Fibroblast of villous mesenchyme (primary cell): ENCODE results near the gene LRRK2. TPM values are rescaled to one million over a fixed set of nuclear protein-coding genes. Genes with fewer than 3 reads are reported as not detected.

ENCODE experiments used
- DNase-seq: peaks from one replicate; pipeline ENCODE4 v3.0.0-alpha.2; 2010; ENCODE audit warnings: low read depth
- H3K4me3 ChIP-seq: 2 replicates; pipeline ENCODE4 v1.5.1; 2011; ENCODE audit warnings: low read depth, mild to moderate bottlenecking, low read length
- total RNA-seq: library from RNA; depleted of rRNA; stranded (reverse); fragments of >200 nt; gene quantifications from 2 replicates; pipeline ENCODE4 v1.2.3, GENCODE V29; 2012
- TF ChIP-seq, protein P1 (sequence below): IDR thresholded peaks from 2 replicates; pipeline ENCODE4 v1.5.1; 2012; ENCODE audit warnings: low read depth, mild to moderate bottlenecking, low read length; ENCODE audit not compliant: insufficient read depth

The LRRK2 gene
- total RNA-seq, 1 donor = 1.3 TPM

DNA sequence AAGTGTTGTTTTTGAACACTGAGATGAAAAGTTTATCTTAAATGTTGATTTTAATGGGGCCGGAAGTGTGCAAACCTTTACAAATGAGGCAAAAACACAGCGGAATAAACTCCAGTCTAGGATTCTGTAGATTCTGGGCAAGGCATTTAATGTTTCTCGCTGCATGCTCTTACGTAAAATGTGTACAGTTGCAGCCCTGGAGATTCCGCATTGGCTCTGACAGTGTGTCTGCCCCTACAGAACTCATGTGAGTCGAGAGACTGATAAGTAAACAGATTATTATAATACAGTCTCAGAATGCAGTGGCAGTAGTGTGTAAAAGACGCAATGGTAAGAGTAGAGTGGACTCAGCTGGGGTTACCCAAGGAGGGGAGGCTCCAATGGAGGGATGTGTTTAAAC lies 33.6 kb downstream of the LRRK2 start:
- H3K4me3 ChIP-seq = no peak overlapping the region
- DNase-seq = no peak
- TF ChIP-seq, protein P1, sequence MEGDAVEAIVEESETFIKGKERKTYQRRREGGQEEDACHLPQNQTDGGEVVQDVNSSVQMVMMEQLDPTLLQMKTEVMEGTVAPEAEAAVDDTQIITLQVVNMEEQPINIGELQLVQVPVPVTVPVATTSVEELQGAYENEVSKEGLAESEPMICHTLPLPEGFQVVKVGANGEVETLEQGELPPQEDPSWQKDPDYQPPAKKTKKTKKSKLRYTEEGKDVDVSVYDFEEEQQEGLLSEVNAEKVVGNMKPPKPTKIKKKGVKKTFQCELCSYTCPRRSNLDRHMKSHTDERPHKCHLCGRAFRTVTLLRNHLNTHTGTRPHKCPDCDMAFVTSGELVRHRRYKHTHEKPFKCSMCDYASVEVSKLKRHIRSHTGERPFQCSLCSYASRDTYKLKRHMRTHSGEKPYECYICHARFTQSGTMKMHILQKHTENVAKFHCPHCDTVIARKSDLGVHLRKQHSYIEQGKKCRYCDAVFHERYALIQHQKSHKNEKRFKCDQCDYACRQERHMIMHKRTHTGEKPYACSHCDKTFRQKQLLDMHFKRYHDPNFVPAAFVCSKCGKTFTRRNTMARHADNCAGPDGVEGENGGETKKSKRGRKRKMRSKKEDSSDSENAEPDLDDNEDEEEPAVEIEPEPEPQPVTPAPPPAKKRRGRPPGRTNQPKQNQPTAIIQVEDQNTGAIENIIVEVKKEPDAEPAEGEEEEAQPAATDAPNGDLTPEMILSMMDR = no peak

DNA sequence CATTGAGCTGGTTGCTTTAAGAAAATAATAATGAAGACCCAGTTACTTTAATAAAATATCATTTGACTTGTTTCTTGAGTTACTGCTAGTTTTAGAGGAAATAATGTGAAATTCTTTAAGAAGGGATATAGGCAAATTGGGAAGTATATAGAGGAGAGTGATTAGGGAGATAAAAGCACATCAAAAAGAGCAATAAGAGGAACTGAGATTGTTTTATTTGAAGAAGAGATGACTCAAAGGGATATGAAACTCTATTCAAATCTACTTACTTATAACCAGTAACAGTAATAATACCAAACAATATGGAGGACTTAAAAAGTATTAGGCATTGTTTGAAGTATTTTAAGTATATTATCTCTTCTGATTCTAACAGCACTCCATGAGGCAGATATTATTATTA lies 37.1 kb downstream of the LRRK2 start:
- DNase-seq = no peak
- no peak overlapping the region for H3K4me3 ChIP-seq
- TF ChIP-seq, protein P1 = no peak

DNA sequence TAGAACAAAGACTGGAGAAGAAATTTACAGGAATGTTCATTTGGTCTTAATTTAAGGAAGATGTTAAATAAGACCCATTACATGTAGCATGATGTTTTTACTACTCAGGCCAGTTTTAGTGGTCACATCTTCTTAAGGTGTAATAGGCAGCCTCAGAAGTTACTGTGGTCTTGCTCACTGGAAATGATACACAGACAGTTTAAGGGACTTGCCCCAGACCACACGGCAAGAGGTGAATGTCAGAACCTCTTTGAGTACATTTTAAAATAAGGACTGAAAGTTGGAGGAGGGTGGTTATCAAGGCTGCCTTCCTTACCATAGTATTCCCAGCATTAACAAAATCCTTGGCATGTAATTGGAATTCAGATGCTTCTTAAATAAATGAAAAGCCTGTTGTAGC lies 37.9 kb downstream of the LRRK2 start:
- no peak for DNase-seq
- TF ChIP-seq, protein P1 = no peak
- H3K4me3 ChIP-seq = no peak overlapping the region

DNA sequence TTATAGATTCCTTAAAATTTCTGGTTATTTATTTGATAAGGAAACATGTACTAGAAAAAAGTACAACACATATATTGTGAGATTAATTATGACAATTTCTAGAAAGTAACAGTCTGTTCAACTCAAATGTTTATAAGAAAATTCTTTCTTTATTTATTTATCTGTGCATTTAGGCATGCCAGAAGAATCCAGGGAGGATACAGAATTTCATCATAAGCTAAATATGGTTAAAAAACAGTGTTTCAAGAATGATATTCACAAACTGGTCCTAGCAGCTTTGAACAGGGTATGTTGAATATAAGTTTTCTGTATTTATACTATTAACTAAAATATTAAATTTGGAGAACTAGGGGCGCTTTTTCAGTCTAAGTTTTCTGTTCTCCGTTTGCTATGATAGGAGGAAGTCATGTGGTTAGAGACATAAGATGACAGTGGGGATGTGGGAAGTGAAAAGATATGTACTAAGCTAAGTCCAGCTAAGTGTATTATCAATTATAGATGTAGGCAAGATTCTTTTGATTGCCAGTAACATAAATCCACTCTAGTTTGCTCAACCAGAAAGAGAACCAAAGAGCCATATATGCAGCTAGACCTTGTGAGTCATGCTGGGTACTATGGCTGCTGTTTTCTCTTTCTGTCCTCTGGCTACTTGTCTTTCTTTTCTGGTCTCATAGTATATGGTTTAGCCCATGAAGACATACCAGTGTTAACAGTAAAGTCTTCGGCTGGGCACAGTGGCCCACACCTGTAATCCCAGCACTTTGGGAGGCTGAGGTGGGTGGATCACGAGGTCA lies 39.0 kb downstream of the LRRK2 start:
- TF ChIP-seq, protein P1 = no peak
- DNase-seq = peak; percentile 20

DNA sequence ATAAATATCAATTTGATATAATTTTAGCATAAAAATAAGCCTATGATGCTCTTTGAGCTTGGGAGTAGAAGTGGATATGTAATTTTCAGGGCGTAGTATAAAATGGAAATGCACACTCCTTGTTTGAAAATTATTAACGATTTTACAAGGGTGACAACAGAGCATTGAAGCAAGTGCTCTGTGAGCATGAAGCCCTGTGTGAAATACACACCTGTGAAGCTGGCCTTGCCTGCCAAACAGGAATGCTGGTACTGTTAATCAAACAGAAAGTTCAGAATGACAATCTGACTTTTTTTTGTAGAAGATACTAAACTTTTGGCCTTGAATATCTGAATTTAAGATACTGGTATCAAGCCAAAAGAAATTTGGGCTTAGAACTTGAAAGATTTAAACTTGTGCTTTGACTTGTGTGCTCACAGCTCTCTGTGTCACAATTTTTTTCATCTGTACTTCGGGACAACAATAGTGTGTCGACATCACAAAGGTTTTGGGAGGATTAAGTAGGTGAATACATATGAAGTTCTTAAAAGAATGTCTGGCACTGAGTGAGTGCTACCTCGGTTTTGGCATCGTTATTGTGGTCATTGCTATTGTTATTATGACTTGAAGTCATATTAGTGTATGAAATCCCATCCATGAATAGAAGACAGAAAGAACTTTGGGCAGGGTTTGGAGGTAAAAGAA lies 47.3 kb downstream of the LRRK2 start:
- no peak for DNase-seq
- TF ChIP-seq, protein P1 = no peak
- H3K4me3 ChIP-seq = no peak overlapping the region

More for the DNA sequence above, 39.0 kb downstream of the LRRK2 start:
- no peak overlapping the region for H3K4me3 ChIP-seq

DNA sequence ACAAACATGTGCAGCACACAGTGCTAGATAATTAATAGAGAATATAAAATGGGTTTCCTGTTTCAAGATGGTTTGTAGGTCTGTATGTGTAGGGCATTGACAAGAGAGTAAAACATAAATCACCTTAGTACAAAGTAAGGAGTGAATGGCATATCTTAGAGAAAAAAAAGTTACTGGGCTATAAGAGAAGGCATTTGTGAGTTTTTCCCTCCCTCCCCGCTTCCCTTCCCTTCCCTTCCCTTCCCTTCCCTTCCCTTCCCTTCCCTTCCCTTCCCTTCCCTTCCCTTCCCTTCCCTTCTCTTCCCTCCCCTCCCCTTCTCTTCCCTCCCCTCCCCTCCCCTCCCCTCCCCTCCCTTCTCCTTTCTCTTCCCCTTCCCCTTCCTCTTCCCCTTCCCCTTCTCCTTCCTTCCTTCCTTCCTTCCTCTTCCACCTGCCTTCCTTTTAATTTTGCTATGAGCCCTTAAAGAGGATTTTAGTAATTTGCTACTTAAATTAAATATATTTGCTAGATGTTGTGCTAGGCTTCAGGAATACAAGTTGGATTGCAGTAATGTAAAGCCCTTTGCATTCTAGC lies 57.1 kb downstream of the LRRK2 start:
- TF ChIP-seq, protein P1 = no peak
- H3K4me3 ChIP-seq = no peak overlapping the region
- DNase-seq = no peak
